Keratinocyte (primary cell): ENCODE data around the gene ARHGEF28.

Experiments
- EZH2 ChIP-seq: IDR thresholded peaks from one replicate; pipeline ENCODE4 v1.6.1; 2012; ENCODE audit warnings: inconsistent platforms, mild to moderate bottlenecking, low read length, moderate library complexity
- TF ChIP-seq, protein P1 (sequence below), 3 experiments: IDR thresholded peaks in 1 of 3; conservative IDR thresholded peaks in 1 of 3; optimal IDR thresholded peaks in 1 of 3; 2 replicates in 2 of 3; 3 replicates in 1 of 3; pipeline versions ENCODE3 to v1.5.1; 2011; ENCODE audit warnings: low read length in 3 of 3, mild to moderate bottlenecking in 3 of 3, moderate library complexity in 2 of 3, control low read depth in 1 of 3, inconsistent platforms in 1 of 3; ENCODE audit not compliant: insufficient read depth in 2 of 3; ENCODE audit errors: extremely low read depth in 1 of 3

DNA sequence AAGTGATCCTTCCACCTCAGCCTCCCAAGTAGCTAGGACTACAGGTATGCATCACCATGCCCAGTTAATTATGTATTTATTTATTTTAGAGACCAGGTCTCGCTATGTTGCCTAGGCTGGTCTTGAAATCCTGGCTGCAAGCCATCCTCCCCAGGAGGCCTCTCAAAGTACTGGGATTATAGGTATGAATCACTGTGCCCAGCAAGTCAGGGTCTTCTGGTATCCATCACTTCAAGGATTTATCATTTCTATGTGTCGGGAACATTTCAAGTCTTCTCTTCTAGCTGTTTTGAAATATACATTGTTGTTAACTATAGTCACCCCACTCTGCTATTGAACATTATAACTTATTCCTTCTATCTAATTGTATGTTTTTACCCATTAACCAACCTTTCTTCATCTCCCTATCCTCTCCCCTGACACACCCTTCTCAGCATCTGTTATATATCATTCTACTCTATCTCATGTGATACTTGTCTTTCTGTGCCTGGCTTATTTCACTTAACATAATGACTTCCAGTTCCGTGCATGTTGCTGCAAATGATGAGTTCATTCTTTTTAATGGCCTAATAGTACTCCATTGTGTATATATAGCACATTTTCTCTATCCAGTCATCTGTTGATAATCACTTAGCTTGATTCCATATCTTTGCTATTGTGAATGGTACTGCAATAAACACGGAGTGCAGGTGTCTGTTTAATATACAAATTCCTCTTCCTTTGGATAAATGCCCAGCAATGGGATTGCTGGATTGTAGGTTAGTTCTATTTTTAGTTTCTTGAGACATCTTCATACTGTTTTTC, 34.1 kb upstream of the ARHGEF28 start:
- TF ChIP-seq, protein P1, sequence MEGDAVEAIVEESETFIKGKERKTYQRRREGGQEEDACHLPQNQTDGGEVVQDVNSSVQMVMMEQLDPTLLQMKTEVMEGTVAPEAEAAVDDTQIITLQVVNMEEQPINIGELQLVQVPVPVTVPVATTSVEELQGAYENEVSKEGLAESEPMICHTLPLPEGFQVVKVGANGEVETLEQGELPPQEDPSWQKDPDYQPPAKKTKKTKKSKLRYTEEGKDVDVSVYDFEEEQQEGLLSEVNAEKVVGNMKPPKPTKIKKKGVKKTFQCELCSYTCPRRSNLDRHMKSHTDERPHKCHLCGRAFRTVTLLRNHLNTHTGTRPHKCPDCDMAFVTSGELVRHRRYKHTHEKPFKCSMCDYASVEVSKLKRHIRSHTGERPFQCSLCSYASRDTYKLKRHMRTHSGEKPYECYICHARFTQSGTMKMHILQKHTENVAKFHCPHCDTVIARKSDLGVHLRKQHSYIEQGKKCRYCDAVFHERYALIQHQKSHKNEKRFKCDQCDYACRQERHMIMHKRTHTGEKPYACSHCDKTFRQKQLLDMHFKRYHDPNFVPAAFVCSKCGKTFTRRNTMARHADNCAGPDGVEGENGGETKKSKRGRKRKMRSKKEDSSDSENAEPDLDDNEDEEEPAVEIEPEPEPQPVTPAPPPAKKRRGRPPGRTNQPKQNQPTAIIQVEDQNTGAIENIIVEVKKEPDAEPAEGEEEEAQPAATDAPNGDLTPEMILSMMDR (optimal IDR thresholded peaks at IDR 0.05 in 1 of 3, IDR thresholded peaks at IDR 0.05 in 1 of 3, conservative IDR thresholded peaks at IDR 0.05 in 1 of 3; ENCODE audit: extremely low read depth in 1 of 3, insufficient read depth in 2 of 3, low read length in 3 of 3) = no peak
- no peak for TF ChIP-seq EZH2
